ENCODE measurements around the gene GTF2H2. TPM values are rescaled to one million over a fixed set of nuclear protein-coding genes. Genes with fewer than 3 reads are reported as not detected.
"Not testable (repeated sequence)": the region's sequence is repeated elsewhere in the genome, so short reads cannot be mapped to it uniquely, and the experiment has no call there.

GTF2H2 gene
- total and polyA plus RNA-seq, 4 donors, result 23.2 to 61.9 (median 33.6) TPM

GRCh38 chr5:71082898-71083297 lies 15.4 kb upstream of the GTF2H2 start:
- not testable (repeated sequence) for DNase-seq (ENCODE audit: low read depth in 4 of 6, low spot score in 6 of 6); H3K9me3 ChIP-seq (ENCODE audit: control insufficient read depth, insufficient read depth, low read length); H3K27ac ChIP-seq (ENCODE audit: low read depth, low read length); H3K4me1 ChIP-seq (ENCODE audit: control insufficient read depth, insufficient read depth, low read length); H3K4me3 ChIP-seq (ENCODE audit: low read depth, low read length); H3K36me3 ChIP-seq (ENCODE audit: control insufficient read depth, insufficient read depth, low read length); H3K27me3 ChIP-seq (ENCODE audit: control insufficient read depth, insufficient read depth, low read length)
- WGBS (ENCODE audit: insufficient coverage), result no CpG with 5 or more reads among the region's 7 CpGs

- not testable (repeated sequence) for H3K27ac ChIP-seq (ENCODE audit: low read depth, low read length); DNase-seq (ENCODE audit: low read depth in 4 of 6, low spot score in 6 of 6); H3K36me3 ChIP-seq (ENCODE audit: control insufficient read depth, insufficient read depth, low read length); H3K4me1 ChIP-seq (ENCODE audit: control insufficient read depth, insufficient read depth, low read length); H3K9me3 ChIP-seq (ENCODE audit: control insufficient read depth, insufficient read depth, low read length); H3K4me3 ChIP-seq (ENCODE audit: low read depth, low read length); H3K27me3 ChIP-seq (ENCODE audit: control insufficient read depth, insufficient read depth, low read length)
- no CpG with 5 or more reads among the region's 2 CpGs for WGBS (ENCODE audit: insufficient coverage)
Observed at GRCh38 chr5:71082340-71082739, 14.9 kb upstream of the GTF2H2 start.

GRCh38 chr5:71061322-71061721 lies 6.2 kb downstream of the GTF2H2 start:
- H3K27ac ChIP-seq (ENCODE audit: low read depth, low read length); DNase-seq (ENCODE audit: low read depth in 4 of 6, low spot score in 6 of 6); H3K27me3 ChIP-seq (ENCODE audit: control insufficient read depth, insufficient read depth, low read length); H3K4me3 ChIP-seq (ENCODE audit: low read depth, low read length); H3K36me3 ChIP-seq (ENCODE audit: control insufficient read depth, insufficient read depth, low read length); H3K4me1 ChIP-seq (ENCODE audit: control insufficient read depth, insufficient read depth, low read length); H3K9me3 ChIP-seq (ENCODE audit: control insufficient read depth, insufficient read depth, low read length): not testable (repeated sequence)
- WGBS (ENCODE audit: insufficient coverage), result no CpG with 5 or more reads among the region's 1 CpG

GRCh38 chr5:71059426-71059825 lies 8.1 kb downstream of the GTF2H2 start:
- not testable (repeated sequence) for H3K4me1 ChIP-seq (ENCODE audit: control insufficient read depth, insufficient read depth, low read length); H3K9me3 ChIP-seq (ENCODE audit: control insufficient read depth, insufficient read depth, low read length); H3K27me3 ChIP-seq (ENCODE audit: control insufficient read depth, insufficient read depth, low read length); DNase-seq (ENCODE audit: low read depth in 4 of 6, low spot score in 6 of 6); H3K27ac ChIP-seq (ENCODE audit: low read depth, low read length); H3K4me3 ChIP-seq (ENCODE audit: low read depth, low read length); H3K36me3 ChIP-seq (ENCODE audit: control insufficient read depth, insufficient read depth, low read length)
- no CpG with 5 or more reads among the region's 3 CpGs for WGBS (ENCODE audit: insufficient coverage)

- H3K27me3 ChIP-seq (ENCODE audit: control insufficient read depth, insufficient read depth, low read length); H3K27ac ChIP-seq (ENCODE audit: low read depth, low read length); H3K4me3 ChIP-seq (ENCODE audit: low read depth, low read length): not testable (repeated sequence)
Observed at GRCh38 chr5:71044808-71045207, 22.7 kb downstream of the GTF2H2 start.

GRCh38 chr5:71044128-71044527 lies 23.3 kb downstream of the GTF2H2 start:
- H3K9me3 ChIP-seq (ENCODE audit: control insufficient read depth, insufficient read depth, low read length); H3K4me1 ChIP-seq (ENCODE audit: control insufficient read depth, insufficient read depth, low read length); H3K4me3 ChIP-seq (ENCODE audit: low read depth, low read length); H3K27ac ChIP-seq (ENCODE audit: low read depth, low read length); DNase-seq (ENCODE audit: low read depth in 4 of 6, low spot score in 6 of 6); H3K27me3 ChIP-seq (ENCODE audit: control insufficient read depth, insufficient read depth, low read length); H3K36me3 ChIP-seq (ENCODE audit: control insufficient read depth, insufficient read depth, low read length): not testable (repeated sequence)
- no CpG with 5 or more reads among the region's 2 CpGs for WGBS (ENCODE audit: insufficient coverage)

More at GRCh38 chr5:71044808-71045207, 22.7 kb downstream of the GTF2H2 start:
- DNase-seq (ENCODE audit: low read depth in 4 of 6, low spot score in 6 of 6); H3K36me3 ChIP-seq (ENCODE audit: control insufficient read depth, insufficient read depth, low read length); H3K4me1 ChIP-seq (ENCODE audit: control insufficient read depth, insufficient read depth, low read length); H3K9me3 ChIP-seq (ENCODE audit: control insufficient read depth, insufficient read depth, low read length): not testable (repeated sequence)
- no CpG with 5 or more reads among the region's 2 CpGs for WGBS (ENCODE audit: insufficient coverage)

- H3K4me1 ChIP-seq (ENCODE audit: control insufficient read depth, insufficient read depth, low read length); H3K27me3 ChIP-seq (ENCODE audit: control insufficient read depth, insufficient read depth, low read length); H3K27ac ChIP-seq (ENCODE audit: low read depth, low read length); H3K36me3 ChIP-seq (ENCODE audit: control insufficient read depth, insufficient read depth, low read length); DNase-seq (ENCODE audit: low read depth in 4 of 6, low spot score in 6 of 6); H3K9me3 ChIP-seq (ENCODE audit: control insufficient read depth, insufficient read depth, low read length); H3K4me3 ChIP-seq (ENCODE audit: low read depth, low read length): not testable (repeated sequence)
- no CpG with 5 or more reads among the region's 7 CpGs for WGBS (ENCODE audit: insufficient coverage)
Observed at GRCh38 chr5:71031046-71031776, 36.3 kb downstream of the GTF2H2 start.

- H3K4me3 ChIP-seq (ENCODE audit: low read depth, low read length); H3K9me3 ChIP-seq (ENCODE audit: control insufficient read depth, insufficient read depth, low read length); H3K27me3 ChIP-seq (ENCODE audit: control insufficient read depth, insufficient read depth, low read length); H3K27ac ChIP-seq (ENCODE audit: low read depth, low read length); H3K36me3 ChIP-seq (ENCODE audit: control insufficient read depth, insufficient read depth, low read length); H3K4me1 ChIP-seq (ENCODE audit: control insufficient read depth, insufficient read depth, low read length); DNase-seq (ENCODE audit: low read depth in 4 of 6, low spot score in 6 of 6): not testable (repeated sequence)
- WGBS (ENCODE audit: insufficient coverage), result no CpG with 5 or more reads among the region's 8 CpGs
Observed at GRCh38 chr5:71025289-71025953, 42.1 kb downstream of the GTF2H2 start, which contains the start of gene NAIP. Gene NAIP, minus strand, starts transcription at chr5:71025339. Its CDS starts 12,424 bp downstream, at chr5:71012915.

- H3K4me1 ChIP-seq (ENCODE audit: control insufficient read depth, insufficient read depth, low read length); H3K4me3 ChIP-seq (ENCODE audit: low read depth, low read length); DNase-seq (ENCODE audit: low read depth in 4 of 6, low spot score in 6 of 6); H3K9me3 ChIP-seq (ENCODE audit: control insufficient read depth, insufficient read depth, low read length); H3K36me3 ChIP-seq (ENCODE audit: control insufficient read depth, insufficient read depth, low read length); H3K27me3 ChIP-seq (ENCODE audit: control insufficient read depth, insufficient read depth, low read length); H3K27ac ChIP-seq (ENCODE audit: low read depth, low read length): not testable (repeated sequence)
- WGBS (ENCODE audit: insufficient coverage), result no CpG with 5 or more reads among the region's 6 CpGs
Observed at GRCh38 chr5:71020643-71021042, 46.8 kb downstream of the GTF2H2 start.

Measured in spinal cord (tissue), 10 donors.